ENCODE measurements around the gene FAM221B. TPM values are rescaled to one million over a fixed set of nuclear protein-coding genes. Genes with fewer than 3 reads are reported as not detected.

FAM221B gene
- total RNA-seq, 4 donors from 2014 or later = not detected

GRCh38 chr9:35766997-35767396 is 61.5 kb downstream of the FAM221B start:
- Histone ChIP-seq H3K4me1 (peaks cover 17 to 25% of the 10 kb centered on the region in 2 donors), H3K36me3 (no peaks in the 10 kb centered on the region), H3K4me3 (no peak overlapping the region), H3K27ac (no peak overlapping the region), H3K27me3 (no peaks in the 10 kb centered on the region), H3K9me3 (no peaks in the 10 kb centered on the region)
- no peak for TF ChIP-seq POLR2A (IDR thresholded peaks at IDR 0.05)
- TF ChIP-seq CTCF (IDR thresholded peaks at IDR 0.05 in 4 of 5, conservative IDR thresholded peaks at IDR 0.05 in 1 of 5) = no peak
- ATAC-seq (no peak), DNase-seq (no peak)
- in situ Hi-C loops (cut with MboI; ENCODE audit: low sequenced_read_pairs in 4 of 4) = no loop called here
- intact Hi-C loops (cut with DNase I; ENCODE audit: low total_unique reads) = no loop called here

Other genes starting within 250 kb of the FAM221B start
- 100 to 1,000 TPM in 1 of 4 donors, 10 to 100 TPM in 3; 48.1 to 108 (median 65.4) TPM for gene TESK1, start 223.5 kb downstream of the FAM221B start, total RNA-seq
- gene CD72, start 210.3 kb downstream of the FAM221B start, total RNA-seq = 10 to 100 TPM in 1 of 4 donors, under 1 TPM in 3; 0.40 to 18.3 (median 0.68) TPM
- not detected for gene SIT1, start 177.8 kb downstream of the FAM221B start, total RNA-seq
- gene RMRP, start 170.7 kb downstream of the FAM221B start, total RNA-seq = 100 to 1,000 TPM; 115 to 715 (median 367) TPM
- gene CCDC107, start 170.4 kb downstream of the FAM221B start, total RNA-seq = 10 to 100 TPM; 21.9 to 45.3 (median 31.5) TPM
- under 1 TPM in 2 of 4 donors, not detected in 2; 0.07 to 0.10 TPM for gene ARHGEF39, start 163.5 kb downstream of the FAM221B start, total RNA-seq
- not detected for gene CA9, start 154.8 kb downstream of the FAM221B start, total RNA-seq
- gene TPM2, start 138.8 kb downstream of the FAM221B start, total RNA-seq = 1,000 to 10,000 TPM; 6,121 to 7,913 (median 7,020) TPM
- gene TLN1, start 96.5 kb downstream of the FAM221B start, total RNA-seq = 100 to 1,000 TPM; 106 to 256 (median 186) TPM
- gene CREB3, start 96.1 kb downstream of the FAM221B start, total RNA-seq = 10 to 100 TPM; 17.8 to 39.6 (median 26.2) TPM
- gene GBA2, start 79.5 kb downstream of the FAM221B start, total RNA-seq = 10 to 100 TPM; 47.3 to 63.2 (median 51.4) TPM
- 10 to 100 TPM; 22.0 to 41.1 (median 36.3) TPM for gene RGP1, start 79.4 kb downstream of the FAM221B start, total RNA-seq
- not detected for gene MSMP, start 74.5 kb downstream of the FAM221B start, total RNA-seq
- gene NPR2, start 37.1 kb downstream of the FAM221B start, total RNA-seq = 10 to 100 TPM; 12.3 to 19.2 (median 16.3) TPM
- under 1 TPM in 2 of 4 donors, not detected in 2; 0.53 to 0.61 TPM for gene SPAG8, start 16.5 kb downstream of the FAM221B start, total RNA-seq
- 10 to 100 TPM in 3 of 4 donors, 1 to 10 TPM in 1; 4.5 to 26.7 (median 22.0) TPM for gene HINT2, start 13.7 kb downstream of the FAM221B start, total RNA-seq
- 1 to 10 TPM; 1.9 to 6.4 (median 6.1) TPM for gene TMEM8B, start 496 bp upstream of the FAM221B start, total RNA-seq
- not detected for gene OR13J1, start 41.7 kb upstream of the FAM221B start, total RNA-seq
- gene HRCT1, start 77.5 kb upstream of the FAM221B start, total RNA-seq = 1 to 10 TPM in 3 of 4 donors, not detected in 1; 3.2 to 5.1 (median 3.3) TPM
- gene SPAAR, start 80.8 kb upstream of the FAM221B start, total RNA-seq = 1 to 10 TPM; 1.3 to 4.4 (median 2.5) TPM
- gene OR2S2, start 129.4 kb upstream of the FAM221B start, total RNA-seq = not detected
- 1 to 10 TPM; 2.9 to 4.1 (median 3.5) TPM for gene RECK, start 208.2 kb upstream of the FAM221B start, total RNA-seq